ENCODE measurements around the gene RNLS. TPM values are rescaled to one million over a fixed set of nuclear protein-coding genes. Genes with fewer than 3 reads are reported as not detected.
"Not testable (repeated sequence)": the region's sequence is repeated elsewhere in the genome, so short reads cannot be mapped to it uniquely, and the experiment has no call there.

Gene RNLS
- total RNA-seq, 1 donor from 2014 or later, result 7.1 TPM

DNA sequence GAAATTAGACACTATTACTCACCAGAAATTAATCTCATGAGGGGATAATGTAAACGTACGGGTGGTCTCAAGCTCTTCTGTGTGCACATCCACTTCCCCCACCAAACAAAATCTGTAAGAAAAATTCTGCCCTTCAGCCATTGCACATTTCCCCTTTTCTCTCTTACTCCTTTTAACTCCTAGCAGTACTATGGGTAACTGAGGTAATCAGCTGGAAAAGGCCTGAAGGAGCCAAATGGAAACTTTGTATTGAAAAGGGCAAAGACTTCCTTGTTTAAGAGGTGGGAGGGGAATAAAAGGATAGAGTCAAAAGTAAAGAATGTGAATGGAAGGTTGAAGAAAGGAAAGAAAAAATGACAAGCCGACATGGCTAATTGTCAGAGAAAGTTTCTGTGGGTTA is 273.8 kb downstream of the RNLS start:
- no peak overlapping the region for H3K4me3 ChIP-seq (ENCODE audit: low read depth, low read length)
- TF ChIP-seq, protein P1, sequence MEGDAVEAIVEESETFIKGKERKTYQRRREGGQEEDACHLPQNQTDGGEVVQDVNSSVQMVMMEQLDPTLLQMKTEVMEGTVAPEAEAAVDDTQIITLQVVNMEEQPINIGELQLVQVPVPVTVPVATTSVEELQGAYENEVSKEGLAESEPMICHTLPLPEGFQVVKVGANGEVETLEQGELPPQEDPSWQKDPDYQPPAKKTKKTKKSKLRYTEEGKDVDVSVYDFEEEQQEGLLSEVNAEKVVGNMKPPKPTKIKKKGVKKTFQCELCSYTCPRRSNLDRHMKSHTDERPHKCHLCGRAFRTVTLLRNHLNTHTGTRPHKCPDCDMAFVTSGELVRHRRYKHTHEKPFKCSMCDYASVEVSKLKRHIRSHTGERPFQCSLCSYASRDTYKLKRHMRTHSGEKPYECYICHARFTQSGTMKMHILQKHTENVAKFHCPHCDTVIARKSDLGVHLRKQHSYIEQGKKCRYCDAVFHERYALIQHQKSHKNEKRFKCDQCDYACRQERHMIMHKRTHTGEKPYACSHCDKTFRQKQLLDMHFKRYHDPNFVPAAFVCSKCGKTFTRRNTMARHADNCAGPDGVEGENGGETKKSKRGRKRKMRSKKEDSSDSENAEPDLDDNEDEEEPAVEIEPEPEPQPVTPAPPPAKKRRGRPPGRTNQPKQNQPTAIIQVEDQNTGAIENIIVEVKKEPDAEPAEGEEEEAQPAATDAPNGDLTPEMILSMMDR (conservative IDR thresholded peaks at IDR 0.05; ENCODE audit: low read depth, low read length), result no peak
- no peak for DNase-seq (ENCODE audit: low read depth)

DNA sequence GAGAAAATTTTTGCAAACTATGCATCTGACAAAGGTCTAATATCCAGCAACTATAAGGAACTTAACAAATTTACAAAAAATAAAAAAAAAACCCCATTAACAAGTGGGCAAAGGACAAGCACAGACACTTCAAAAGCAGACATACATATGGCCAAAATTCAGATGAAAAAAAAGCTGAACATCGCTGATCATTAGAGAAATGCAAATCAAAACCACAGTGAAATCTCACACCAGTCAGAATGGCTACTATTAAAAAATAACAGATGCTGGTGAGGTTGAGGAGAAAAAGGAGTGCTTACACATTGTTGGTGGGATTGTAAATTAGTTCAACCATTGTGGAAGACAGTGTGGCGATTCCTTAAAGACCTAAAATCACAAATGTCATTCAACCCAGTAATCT is 274.8 kb downstream of the RNLS start:
- not testable (repeated sequence) for H3K4me3 ChIP-seq (ENCODE audit: low read depth, low read length)

DNA sequence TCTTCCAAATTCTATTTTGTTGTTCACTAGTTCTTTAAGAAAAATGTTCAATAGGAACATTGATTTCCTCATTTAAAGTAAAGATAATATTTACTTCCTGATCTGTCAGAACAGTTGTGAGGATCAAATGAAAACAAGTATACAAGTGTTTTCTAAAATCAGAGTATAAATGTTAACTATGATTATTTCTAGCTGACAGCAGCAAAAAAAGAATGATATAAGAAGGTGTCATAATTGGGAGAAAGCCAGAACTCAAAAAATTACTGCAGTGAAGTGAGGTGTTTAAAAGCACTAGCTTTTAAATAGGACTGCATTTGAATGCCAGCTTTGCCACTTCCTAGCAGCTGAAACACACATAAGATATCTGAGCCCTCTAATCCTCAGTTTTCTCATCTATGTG is 283.3 kb downstream of the RNLS start:
- TF ChIP-seq, protein P1 (conservative IDR thresholded peaks at IDR 0.05; ENCODE audit: low read depth, low read length), result no peak
- no peak overlapping the region for H3K4me3 ChIP-seq (ENCODE audit: low read depth, low read length)
- DNase-seq (ENCODE audit: low read depth), result no peak

More for the DNA sequence above, 274.8 kb downstream of the RNLS start:
- DNase-seq (ENCODE audit: low read depth), result not testable (repeated sequence)

DNA sequence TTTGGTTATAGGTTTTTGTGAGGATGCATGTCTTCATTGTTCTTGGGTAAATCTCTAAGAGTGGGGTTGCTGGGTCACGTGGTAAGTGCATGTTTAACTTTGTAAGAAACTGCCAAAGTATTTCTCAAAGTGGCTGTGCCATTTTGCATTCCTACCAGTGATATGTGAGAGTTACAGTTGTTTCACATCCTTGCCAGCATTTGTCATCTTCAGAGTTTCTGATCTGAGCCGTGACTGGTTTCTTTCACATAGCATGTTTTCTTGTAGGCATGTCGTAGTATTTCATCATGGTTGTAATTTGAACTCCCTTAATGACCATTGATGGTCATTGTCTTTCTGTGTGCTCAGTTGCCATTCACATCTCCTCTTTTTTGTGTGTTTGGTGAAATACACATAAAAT is 286.0 kb downstream of the RNLS start:
- TF ChIP-seq, protein P1 (conservative IDR thresholded peaks at IDR 0.05; ENCODE audit: low read depth, low read length), result no peak
- no peak for DNase-seq (ENCODE audit: low read depth)
- H3K4me3 ChIP-seq (ENCODE audit: low read depth, low read length), result no peak overlapping the region

DNA sequence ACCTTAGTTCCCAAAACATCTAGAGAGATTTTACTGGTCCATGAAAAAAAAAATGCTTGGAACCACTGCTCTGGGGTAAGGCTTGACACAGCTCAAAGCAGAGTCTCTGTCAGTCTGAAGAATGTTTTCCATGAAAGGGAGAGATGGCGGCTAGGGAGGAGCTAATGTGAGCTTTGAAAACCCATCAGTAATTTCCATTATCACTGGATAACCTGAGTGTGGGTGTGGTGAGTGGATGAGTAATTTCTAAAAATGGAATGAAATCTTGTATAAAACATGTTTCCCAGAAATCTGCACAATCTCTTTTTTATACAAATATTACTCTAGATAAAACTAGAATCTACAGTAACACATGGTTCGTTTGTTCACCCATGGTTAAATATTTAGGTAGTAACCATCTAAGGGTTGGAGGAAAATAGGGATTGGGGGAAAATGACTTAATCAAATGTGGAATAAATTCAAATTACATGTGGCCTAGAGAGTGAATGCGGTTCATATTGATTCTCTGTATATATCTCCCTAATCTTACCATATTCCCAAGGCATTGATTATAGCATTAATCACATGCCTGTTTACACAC is 289.4 kb downstream of the RNLS start:
- H3K4me3 ChIP-seq (ENCODE audit: low read depth, low read length), result no peak overlapping the region
- TF ChIP-seq, protein P1 (conservative IDR thresholded peaks at IDR 0.05; ENCODE audit: low read depth, low read length), result no peak
- no peak for DNase-seq (ENCODE audit: low read depth)

DNA sequence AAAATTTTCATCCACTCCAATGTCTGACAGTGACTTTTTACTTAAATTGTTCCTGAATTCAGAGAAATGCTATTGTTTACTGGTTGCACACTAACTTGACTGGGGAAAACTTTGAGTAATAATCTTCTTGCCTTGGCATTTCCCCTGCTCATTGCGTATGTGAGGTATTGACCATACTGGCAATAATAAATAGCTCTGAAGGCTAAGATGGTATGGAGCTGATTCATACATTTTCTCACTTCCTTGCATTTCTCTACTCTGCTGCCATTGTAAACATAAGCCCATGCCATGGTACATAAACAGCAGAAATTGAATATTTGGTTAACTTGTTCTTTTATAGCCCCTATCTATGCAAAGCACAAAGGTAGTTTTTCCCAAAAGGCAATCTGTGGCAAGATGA is 290.0 kb downstream of the RNLS start:
- DNase-seq (ENCODE audit: low read depth), result no peak
- H3K4me3 ChIP-seq (ENCODE audit: low read depth, low read length), result no peak overlapping the region
- TF ChIP-seq, protein P1 (conservative IDR thresholded peaks at IDR 0.05; ENCODE audit: low read depth, low read length), result no peak

DNA sequence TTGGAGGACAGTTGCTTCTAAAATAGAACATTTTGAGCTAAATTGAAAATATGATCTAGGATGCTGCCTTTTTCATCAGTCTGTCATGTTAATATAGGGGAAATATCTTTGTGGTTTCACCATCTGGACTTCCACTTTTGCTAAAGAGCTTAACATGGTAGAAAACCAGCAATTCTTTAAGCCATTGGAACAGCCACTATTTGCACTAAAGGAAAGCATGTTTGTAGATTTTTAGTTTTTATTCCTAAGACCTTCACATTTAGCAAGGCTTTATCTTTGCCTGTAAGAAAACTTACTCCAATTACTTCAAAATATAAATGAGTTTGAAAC is 291.0 kb downstream of the RNLS start:
- no peak for DNase-seq (ENCODE audit: low read depth)
- TF ChIP-seq, protein P1 (conservative IDR thresholded peaks at IDR 0.05; ENCODE audit: low read depth, low read length), result no peak
- H3K4me3 ChIP-seq (ENCODE audit: low read depth, low read length), result no peak overlapping the region

All from epithelial cell of proximal tubule (primary cell).